ENCODE results near the gene MRPL36. TPM values are rescaled to one million over a fixed set of nuclear protein-coding genes. Genes with fewer than 3 reads are reported as not detected.
"Not testable (repeated sequence)": the region's sequence is repeated elsewhere in the genome, so short reads cannot be mapped to it uniquely, and the experiment has no call there.

The MRPL36 gene
- total and polyA plus RNA-seq, 2 of the 4 experiments (the other 2 are of a cell fraction): 85.9 to 103 TPM

GRCh38 chr5:1843761-1844160 lies 44.1 kb upstream of the MRPL36 start:
- H3K79me1 ChIP-seq (ENCODE audit: low read depth in 1 of 2, low read length in 2 of 2); H3K4ac ChIP-seq (ENCODE audit: low read depth, low read length); H4K20me1 ChIP-seq (ENCODE audit: insufficient read depth, low read length); H3K56ac ChIP-seq (ENCODE audit: extremely low read depth, insufficient read depth, low read length); H3K9me1 ChIP-seq (ENCODE audit: insufficient read depth, low read length); in situ Hi-C loops (cut with MboI; ENCODE audit: low sequenced_read_pairs); H2AFZ ChIP-seq (replicated peaks; ENCODE audit: low read length, poor library complexity); H4K8ac ChIP-seq (ENCODE audit: low read depth in 2 of 2, low read length in 2 of 2); H4K91ac ChIP-seq (ENCODE audit: insufficient read depth, low read depth, low read length); H3K18ac ChIP-seq (ENCODE audit: low read depth, low read length); H2AK9ac ChIP-seq (replicated peaks; ENCODE audit: low read depth, low read length, poor library complexity); H3K4me3 ChIP-seq (ENCODE audit: insufficient read depth, low read depth, low read length); H2AK5ac ChIP-seq (ENCODE audit: low read depth, low read length); H4K5ac ChIP-seq (ENCODE audit: low read depth, low read length); H2BK20ac ChIP-seq (ENCODE audit: low read depth, low read length); H3K27ac ChIP-seq (ENCODE audit: insufficient read depth, low read length); DNase-seq; H3K23ac ChIP-seq (ENCODE audit: low read depth, low read length); ATAC-seq (ENCODE audit: low read depth); H3K14ac ChIP-seq (replicated peaks; ENCODE audit: low read depth, low read length); H3K9me3 ChIP-seq (ENCODE audit: control insufficient read depth, insufficient read depth, low read length); H3K9ac ChIP-seq (ENCODE audit: low read depth, low read length); H3K36me3 ChIP-seq (ENCODE audit: control insufficient read depth, insufficient read depth, low read length); dilution Hi-C loops (cut with HindIII; ENCODE audit: low sequenced_read_pairs, unreplicated experiment); BruUV-seq (replicated peaks); H2BK120ac ChIP-seq (ENCODE audit: low read depth, low read length); H2BK5ac ChIP-seq (ENCODE audit: low read depth, low read length, poor library complexity, severe bottlenecking); H3K4me1 ChIP-seq (ENCODE audit: control insufficient read depth, insufficient read depth, low read length); intact Hi-C loops (cut with micrococcal nuclease); POLR2A ChIA-PET (ENCODE audit: unreplicated experiment); CTCF ChIA-PET; H2BK15ac ChIP-seq (ENCODE audit: low read depth, low read length); H3K4me2 ChIP-seq (ENCODE audit: low read depth, low read length): not testable (repeated sequence)
- H3K27me3 ChIP-seq (ENCODE audit: control insufficient read depth, insufficient read depth, low read length): peaks cover 26% of the 10 kb centered on the region
- WGBS, 2 experiments (ENCODE audit: extremely low coverage in 2 of 2, insufficient read length in 1 of 2): 100% methylated on average over 1 of the region's 10 CpGs; no CpG with 5 or more reads in 1 of the 2 experiments

All from IMR-90 (cell line).